MM.1S (cell line): ENCODE data around the gene MBOAT2.
"Not testable (repeated sequence)": the region's sequence is repeated elsewhere in the genome, so short reads cannot be mapped to it uniquely, and the experiment has no call there.

Source experiments
- DNase-seq: peaks from one replicate; pipeline ENCODE4 v3.0.0-alpha.2; 2015
- H2AFZ ChIP-seq: fragments of 300-600 bp; sonication (generic); 2 replicates; pipeline ENCODE4 v1.6.0; 2016; ENCODE audit warnings: antibody characterized with exemption, low read length
- H3F3A ChIP-seq: fragments of 300-600 bp; sonication (generic); 2 replicates; pipeline ENCODE4 v1.6.1; 2016; ENCODE audit warnings: mild to moderate bottlenecking, antibody characterized with exemption, low read length, moderate library complexity, mixed read lengths; ENCODE audit not compliant: insufficient read depth
- H3K27ac ChIP-seq: fragments of 300-600 bp; sonication (generic); 2 replicates; pipeline ENCODE4 v1.5.1; 2016; ENCODE audit warnings: mild to moderate bottlenecking, low read length
- H3K27me3 ChIP-seq: fragments of 300-600 bp; sonication (generic); replicated peaks from 2 replicates; pipeline ENCODE4 v1.6.0; 2016; ENCODE audit warnings: low read length; ENCODE audit not compliant: insufficient read depth
- H3K36me3 ChIP-seq: fragments of 300-600 bp; sonication (generic); replicated peaks from 2 replicates; pipeline ENCODE4 v1.6.1; 2016; ENCODE audit warnings: mild to moderate bottlenecking, low read length, mixed read lengths; ENCODE audit not compliant: insufficient read depth
- H3K4me1 ChIP-seq: fragments of 300-600 bp; sonication (generic); 2 replicates; pipeline ENCODE4 v1.6.1; 2016; ENCODE audit warnings: low read length, mixed read lengths
- H3K4me2 ChIP-seq: fragments of 300-600 bp; sonication (generic); 2 replicates; pipeline ENCODE4 v1.6.0; 2016; ENCODE audit warnings: low read depth, low read length
- H3K4me3 ChIP-seq: fragments of 300-600 bp; sonication (generic); 2 replicates; pipeline ENCODE4 v1.5.1; 2016; ENCODE audit warnings: low read length, mixed read lengths
- H3K79me2 ChIP-seq: fragments of 300-600 bp; sonication (generic); 2 replicates; pipeline ENCODE4 v1.6.1; 2016; ENCODE audit warnings: mixed run types, low read length, mixed read lengths
- H3K9ac ChIP-seq: fragments of 300-600 bp; sonication (generic); 2 replicates; pipeline ENCODE4 v1.6.1; 2016; ENCODE audit warnings: low read length, mixed read lengths
- H3K9me2 ChIP-seq: fragments of 300-600 bp; sonication (generic); replicated peaks from 2 replicates; pipeline ENCODE4 v1.6.1; 2016; ENCODE audit warnings: mild to moderate bottlenecking, low read length, mixed read lengths; ENCODE audit not compliant: insufficient read depth
- H3K9me3 ChIP-seq: fragments of 300-600 bp; sonication (generic); replicated peaks from 2 replicates; pipeline ENCODE4 v1.6.1; 2016; ENCODE audit warnings: mild to moderate bottlenecking, low read length, mixed read lengths; ENCODE audit not compliant: insufficient read depth
- H4K20me1 ChIP-seq: fragments of 300-600 bp; sonication (generic); 2 replicates; pipeline ENCODE4 v1.6.1; 2016; ENCODE audit warnings: mild to moderate bottlenecking, low read length, moderate library complexity, mixed read lengths; ENCODE audit not compliant: insufficient read depth
- CTCF ChIP-seq: fragments of 300-600 bp; sonication (generic); IDR thresholded peaks from 2 replicates; pipeline ENCODE4 v1.5.1; 2016; ENCODE audit warnings: antibody characterized with exemption, low read length, mixed read lengths
- EZH2 ChIP-seq: fragments of 300-600 bp; sonication (generic); optimal IDR thresholded peaks from 2 replicates; pipeline ENCODE3; 2017; ENCODE audit warnings: low read depth, mild to moderate bottlenecking, antibody characterized with exemption, low read length, mixed read lengths
- EZH2phosphoT487 ChIP-seq: fragments of 300-600 bp; sonication (generic); IDR thresholded peaks from 2 replicates; pipeline ENCODE4 v1.6.1; 2018; ENCODE audit warnings: antibody characterized with exemption, low read length

The MBOAT2 gene

GRCh38 chr2:8932702-8933101 is 70.8 kb downstream of the MBOAT2 start:
- no peaks in the 10 kb centered on the region for H3K9me2 ChIP-seq
- H3K4me2 ChIP-seq: no peak overlapping the region
- no peak overlapping the region for H2AFZ ChIP-seq
- TF ChIP-seq EZH2phosphoT487: no peak
- TF ChIP-seq CTCF: no peak
- TF ChIP-seq EZH2: no peak
- H3K4me1 ChIP-seq: no peaks in the 10 kb centered on the region
- no peaks in the 10 kb centered on the region for H3K9me3 ChIP-seq
- no peak overlapping the region for H3K27ac ChIP-seq
- H3K36me3 ChIP-seq: no peaks in the 10 kb centered on the region
- H4K20me1 ChIP-seq: no peaks in the 10 kb centered on the region
- no peak overlapping the region for H3K9ac ChIP-seq
- no peak for DNase-seq
- no peak overlapping the region for H3K4me3 ChIP-seq
- H3K79me2 ChIP-seq: no peaks in the 10 kb centered on the region
- no peaks in the 10 kb centered on the region for H3K27me3 ChIP-seq
- no peaks in the 10 kb centered on the region for H3F3A ChIP-seq

- not testable (repeated sequence) for H3K27me3 ChIP-seq, H3K79me2 ChIP-seq, H3F3A ChIP-seq, H3K36me3 ChIP-seq, H3K4me3 ChIP-seq, DNase-seq, H3K4me2 ChIP-seq, H3K4me1 ChIP-seq, H3K27ac ChIP-seq, H3K9ac ChIP-seq, H2AFZ ChIP-seq, H3K9me2 ChIP-seq, H3K9me3 ChIP-seq, H4K20me1 ChIP-seq
Measured at GRCh38 chr2:8930185-8930584, 73.3 kb downstream of the MBOAT2 start.

GRCh38 chr2:8929128-8929527 is 74.4 kb downstream of the MBOAT2 start:
- H3K9me3 ChIP-seq: no peaks in the 10 kb centered on the region
- no peaks in the 10 kb centered on the region for H3K36me3 ChIP-seq
- DNase-seq: no peak
- H3F3A ChIP-seq: no peaks in the 10 kb centered on the region
- H3K4me1 ChIP-seq: peaks cover 6% of the 10 kb centered on the region
- no peaks in the 10 kb centered on the region for H3K27me3 ChIP-seq
- H4K20me1 ChIP-seq: no peaks in the 10 kb centered on the region
- H3K27ac ChIP-seq: no peak overlapping the region
- H3K4me2 ChIP-seq: no peak overlapping the region
- TF ChIP-seq EZH2: no peak
- no peak for TF ChIP-seq CTCF
- TF ChIP-seq EZH2phosphoT487: no peak
- no peak overlapping the region for H3K4me3 ChIP-seq
- H3K9me2 ChIP-seq: no peaks in the 10 kb centered on the region
- H3K9ac ChIP-seq: no peak overlapping the region
- H2AFZ ChIP-seq: no peak overlapping the region
- H3K79me2 ChIP-seq: no peaks in the 10 kb centered on the region

GRCh38 chr2:8927510-8928455 is 75.7 kb downstream of the MBOAT2 start:
- Histone ChIP-seq H3K9me3 (no peaks in the 10 kb centered on the region), H4K20me1 (no peaks in the 10 kb centered on the region), H3K9me2 (no peaks in the 10 kb centered on the region), H3K4me3 (no peak overlapping the region), H3K27ac (no peak overlapping the region), H3K4me1 (peaks cover 20% of the 10 kb centered on the region), H3K36me3 (no peaks in the 10 kb centered on the region), H3K4me2 (no peak overlapping the region), H2AFZ (no peak overlapping the region), H3K9ac (no peak overlapping the region), H3F3A (peaks cover 11% of the 10 kb centered on the region), H3K27me3 (no peaks in the 10 kb centered on the region), H3K79me2 (no peaks in the 10 kb centered on the region)
- no peak for DNase-seq
- TF ChIP-seq CTCF (no peak), EZH2phosphoT487 (no peak), EZH2 (no peak)
